ENCODE data around the gene WEE1. TPM values are rescaled to one million over a fixed set of nuclear protein-coding genes. Genes with fewer than 3 reads are reported as not detected.

Gene WEE1
- total RNA-seq, 2 experiments from 2014 or later, result 41.8 to 46.6 TPM

DNA sequence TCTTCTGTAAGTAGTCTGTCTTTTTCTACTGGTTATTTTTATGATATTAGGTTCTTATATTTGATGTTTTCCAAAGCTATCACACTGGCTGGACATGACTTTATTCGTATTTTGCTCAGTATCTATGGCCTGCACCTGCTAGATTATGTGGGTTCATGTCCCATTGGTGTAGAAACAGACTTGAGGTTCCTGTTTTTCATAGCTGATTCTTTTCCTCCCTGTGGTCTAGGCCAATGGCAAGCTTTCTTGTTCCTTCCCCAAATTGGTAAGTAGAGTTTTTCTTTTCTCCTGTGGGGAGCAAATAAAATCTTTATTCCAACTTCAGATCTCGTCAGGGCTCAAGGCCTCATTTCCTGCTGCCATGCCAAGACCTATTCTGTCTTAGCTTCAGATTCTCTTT is 60.2 kb downstream of the WEE1 start:
- no peak overlapping the region for H3K4me3 Mint-ChIP-seq

DNA sequence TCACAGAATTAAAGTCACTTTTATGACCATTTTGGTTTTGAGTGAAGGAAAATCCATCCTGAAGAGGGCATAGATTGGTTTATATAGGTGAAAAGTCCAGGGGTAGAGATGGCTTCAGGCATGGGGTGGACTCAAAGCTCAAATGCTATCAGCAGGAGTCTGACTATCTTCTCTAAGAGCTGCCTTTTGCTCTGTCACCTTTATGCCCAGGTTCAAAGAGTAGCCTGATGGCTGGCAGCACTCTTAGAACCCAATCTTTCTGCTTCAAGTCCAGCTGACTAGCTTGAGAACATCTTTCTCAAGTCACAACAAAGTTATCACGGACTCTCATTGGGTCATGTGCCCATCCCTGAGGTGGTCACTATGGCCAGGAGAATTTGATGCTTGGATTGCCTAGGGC is 63.2 kb downstream of the WEE1 start:
- intact Hi-C loops (cut with micrococcal nuclease), result no loop called here
- Mint-ChIP-seq H3K36me3 (ENCODE audit: low read depth) (no peaks in the 10 kb centered on the region), H3K4me3 (no peak overlapping the region), H3K27me3 (ENCODE audit: low read depth) (no peaks in the 10 kb centered on the region), H3K4me1 (ENCODE audit: low read depth) (no peaks in the 10 kb centered on the region), H3K9me3 (peaks cover 2% of the 10 kb centered on the region), H3K27ac (no peak overlapping the region)
- DNase-seq, result no peak
- CTCF ChIA-PET, result no interaction called here

More for the DNA sequence above, 60.2 kb downstream of the WEE1 start:
- DNase-seq, result no peak
- no peaks in the 10 kb centered on the region for H3K4me1 Mint-ChIP-seq (ENCODE audit: low read depth)
- H3K27ac Mint-ChIP-seq, result no peak overlapping the region
- no peaks in the 10 kb centered on the region for H3K27me3 Mint-ChIP-seq (ENCODE audit: low read depth)
- intact Hi-C loops (cut with micrococcal nuclease), result no loop called here
- no peaks in the 10 kb centered on the region for H3K36me3 Mint-ChIP-seq (ENCODE audit: low read depth)
- H3K9me3 Mint-ChIP-seq, result peaks cover 2% of the 10 kb centered on the region
- CTCF ChIA-PET, result interaction anchor here (1.1 kb wide), 1 partner anchor 127 kb away, joined by 3 read pairs; no protein-coding TSS in a partner anchor

DNA sequence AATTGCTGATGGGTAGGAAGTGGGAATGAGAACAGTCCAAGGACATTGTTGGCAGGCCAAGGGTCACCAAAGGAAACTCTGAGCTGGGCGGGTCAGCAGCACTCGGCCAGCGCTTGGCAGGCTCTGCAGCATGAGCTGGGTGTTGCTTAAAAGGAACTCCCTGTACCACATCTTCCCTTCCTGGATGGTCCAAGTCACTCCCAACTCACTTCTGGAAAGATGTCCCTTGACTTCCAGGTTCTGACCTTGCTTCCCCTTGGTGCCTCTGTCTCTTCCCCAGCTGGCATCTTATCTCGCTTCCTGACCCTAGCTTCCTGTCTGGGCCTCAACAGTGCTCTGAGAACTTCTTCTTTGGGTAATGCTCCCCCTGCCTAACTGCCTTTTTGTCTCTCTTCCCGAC is 65.6 kb downstream of the WEE1 start:
- no peak for DNase-seq
- H3K27me3 Mint-ChIP-seq (ENCODE audit: low read depth), result no peaks in the 10 kb centered on the region
- H3K27ac Mint-ChIP-seq, result no peak overlapping the region
- no peak overlapping the region for H3K4me3 Mint-ChIP-seq
- H3K4me1 Mint-ChIP-seq (ENCODE audit: low read depth), result no peaks in the 10 kb centered on the region
- H3K36me3 Mint-ChIP-seq (ENCODE audit: low read depth), result no peaks in the 10 kb centered on the region
- intact Hi-C loops (cut with micrococcal nuclease), result no loop called here
- H3K9me3 Mint-ChIP-seq, result no peaks in the 10 kb centered on the region
- CTCF ChIA-PET, result interaction anchor here (1.6 kb wide), 1 partner anchor 109 kb away, joined by 7 read pairs; no protein-coding TSS in a partner anchor

Other genes starting within 250 kb of the WEE1 start
- gene IPO7, start 189.0 kb upstream of the WEE1 start, total RNA-seq, result 100 to 1,000 TPM; 164 to 177 TPM
- gene ZNF143, start 112.7 kb upstream of the WEE1 start, total RNA-seq, result 10 to 100 TPM; 39.1 to 42.5 TPM
- gene SWAP70, start 90.4 kb downstream of the WEE1 start, total RNA-seq, result 1 to 10 TPM; 8.2 to 9.5 TPM

All from activated naive CD4-positive, alpha-beta T cell treated with anti-CD3 and anti-CD28 coated beads for 36 hours (primary cell).